ENCODE measurements around the gene BTN1A1. TPM values are rescaled to one million over a fixed set of nuclear protein-coding genes. Genes with fewer than 3 reads are reported as not detected.

The BTN1A1 gene
- total and polyA plus RNA-seq, 2 donors (not counting 1 experiment from before 2014, with no cell fraction given): 0.42 to 0.74 TPM

GRCh38 chr6:26501482-26501986 is 1.4 kb downstream of the BTN1A1 start:
- Histone ChIP-seq H3K9ac (ENCODE audit: low read length) (peak overlapping the region; percentile 68), H2AFZ (ENCODE audit: insufficient read depth, low read depth, low read length, poor library complexity, severe bottlenecking) (peak overlapping the region; percentile 73), H3K9me3 (ENCODE audit: control extremely low read depth in 1 of 3, control insufficient read depth in 2 of 3, insufficient read depth in 1 of 3, low read length in 2 of 3) (no peaks in the 10 kb centered on the region), H3K36me3 (replicated peaks in 1 of 2; ENCODE audit: control extremely low read depth in 1 of 2, control insufficient read depth in 1 of 2, extremely low read depth in 1 of 2, insufficient read depth in 2 of 2, low read length in 1 of 2) (no peaks in the 10 kb centered on the region), H3K79me2 (ENCODE audit: control insufficient read depth, insufficient read depth, low read length) (no peaks in the 10 kb centered on the region), H3K4me3 (ENCODE audit: control extremely low read depth in 1 of 5, extremely low read depth in 1 of 5, insufficient read depth in 1 of 5, low read depth in 2 of 5, low read length in 4 of 5) (peak overlapping the region; percentile 8 to 65 (median 56)), H3K4me2 (replicated peaks; ENCODE audit: low read depth, low read length, poor library complexity, severe bottlenecking) (peak overlapping the region; percentile 79), H3K27ac (ENCODE audit: low read length in 2 of 2) (no peak overlapping the region), H4K20me1 (ENCODE audit: control insufficient read depth, insufficient read depth, low read length, poor library complexity, severe bottlenecking) (no peaks in the 10 kb centered on the region), H3K27me3 (replicated peaks in 1 of 4; ENCODE audit: control extremely low read depth in 1 of 4, control insufficient read depth in 3 of 4, insufficient read depth in 4 of 4, low read length in 3 of 4) (peaks cover 0 to 6% (median 0%) of the 10 kb centered on the region in 4 experiments), H3K4me1 (ENCODE audit: control insufficient read depth in 2 of 2, insufficient read depth in 2 of 2, low read length in 2 of 2) (peaks cover 26 to 27% of the 10 kb centered on the region in 2 donors)
- peak; percentile 65 for DNase-seq
- POLR2A ChIA-PET: interaction anchor here (0.9 to 1.4 kb wide), 3 partner anchors 12 to 36 kb away, joined by 3 to 6 read pairs (median 4); no protein-coding TSS in a partner anchor
- TF ChIP-seq EZH2 (IDR thresholded peaks at IDR 0.05; ENCODE audit: borderline replicate concordance, insufficient read depth, low read depth, low read length, poor library complexity, severe bottlenecking): no peak
- no peak for TF ChIP-seq CTCF (IDR thresholded peaks at IDR 0.05)
- H3K27me3 Mint-ChIP-seq: no peaks in the 10 kb centered on the region
- H3K9me3 Mint-ChIP-seq (ENCODE audit: insufficient read depth): no peaks in the 10 kb centered on the region
- H3K4me1 Mint-ChIP-seq: peaks cover 27% of the 10 kb centered on the region
- CTCF ChIA-PET: interaction anchor here (0.9 to 1.4 kb wide), 3 partner anchors 27 to 160 kb away, joined by 3 read pairs; no protein-coding TSS in a partner anchor
- H3K27ac Mint-ChIP-seq: peak overlapping the region; percentile 37
- peak overlapping the region; percentile 90 for H3K4me3 Mint-ChIP-seq
- 14% methylated on average over 46 of the region's 49 CpGs for WGBS (ENCODE audit: insufficient coverage)
- intact Hi-C loops (cut with micrococcal nuclease): loop anchor here (1.0 kb wide), 1 partner anchor 44 kb away; the partner anchor contains the start of gene BTN2A1
- ATAC-seq (ENCODE audit: low read depth): peak; percentile 66

- Mint-ChIP-seq H3K4me3 (peak overlapping the region; percentile 90), H3K9me3 (ENCODE audit: insufficient read depth) (no peaks in the 10 kb centered on the region), H3K4me1 (peaks cover 25% of the 10 kb centered on the region), H3K27me3 (no peaks in the 10 kb centered on the region), H3K27ac (no peak overlapping the region)
- POLR2A ChIA-PET: interaction anchor here (1.1 to 1.4 kb wide), 2 partner anchors 19 to 35 kb away, joined by 3 to 6 read pairs; no protein-coding TSS in a partner anchor
- Histone ChIP-seq H3K9me3 (ENCODE audit: control extremely low read depth in 1 of 3, control insufficient read depth in 2 of 3, insufficient read depth in 1 of 3, low read length in 2 of 3) (no peaks in the 10 kb centered on the region), H3K79me2 (ENCODE audit: control insufficient read depth, insufficient read depth, low read length) (no peaks in the 10 kb centered on the region), H3K36me3 (replicated peaks in 1 of 2; ENCODE audit: control extremely low read depth in 1 of 2, control insufficient read depth in 1 of 2, extremely low read depth in 1 of 2, insufficient read depth in 2 of 2, low read length in 1 of 2) (no peaks in the 10 kb centered on the region), H3K4me2 (replicated peaks; ENCODE audit: low read depth, low read length, poor library complexity, severe bottlenecking) (peak overlapping the region; percentile 79), H3K27me3 (replicated peaks in 1 of 4; ENCODE audit: control extremely low read depth in 1 of 4, control insufficient read depth in 3 of 4, insufficient read depth in 4 of 4, low read length in 3 of 4) (peaks cover 0 to 6% (median 0%) of the 10 kb centered on the region in 4 experiments), H3K4me1 (ENCODE audit: control insufficient read depth in 2 of 2, insufficient read depth in 2 of 2, low read length in 2 of 2) (peaks cover 22 to 23% of the 10 kb centered on the region in 2 donors), H3K4me3 (ENCODE audit: control extremely low read depth in 1 of 5, extremely low read depth in 1 of 5, insufficient read depth in 1 of 5, low read depth in 2 of 5, low read length in 4 of 5) (peak overlapping the region; percentile 8 to 65 (median 56)), H4K20me1 (ENCODE audit: control insufficient read depth, insufficient read depth, low read length, poor library complexity, severe bottlenecking) (no peaks in the 10 kb centered on the region), H3K9ac (ENCODE audit: low read length) (peak overlapping the region; percentile 68), H2AFZ (ENCODE audit: insufficient read depth, low read depth, low read length, poor library complexity, severe bottlenecking) (peak overlapping the region; percentile 73), H3K27ac (ENCODE audit: low read length in 2 of 2) (no peak overlapping the region)
- CTCF ChIA-PET: interaction anchor here (0.9 to 1.4 kb wide), 3 partner anchors 28 to 160 kb away, joined by 3 read pairs; no protein-coding TSS in a partner anchor
- DNase-seq (peak; percentile 54), ATAC-seq (ENCODE audit: low read depth) (peak; percentile 84)
- no peak for TF ChIP-seq EZH2 (IDR thresholded peaks at IDR 0.05; ENCODE audit: borderline replicate concordance, insufficient read depth, low read depth, low read length, poor library complexity, severe bottlenecking)
- TF ChIP-seq CTCF (IDR thresholded peaks at IDR 0.05): no peak
- intact Hi-C loops (cut with micrococcal nuclease): loop anchor here (2.0 kb wide), 1 partner anchor 19 kb away; no protein-coding TSS in a partner anchor
Measured at GRCh38 chr6:26502165-26502564, 2.1 kb downstream of the BTN1A1 start.

Measured in B cell (primary cell).